Measurements from ENCODE around the gene GNG10.
"Not testable (repeated sequence)": the region's sequence is repeated elsewhere in the genome, so short reads cannot be mapped to it uniquely, and the experiment has no call there.

GNG10 gene

DNA sequence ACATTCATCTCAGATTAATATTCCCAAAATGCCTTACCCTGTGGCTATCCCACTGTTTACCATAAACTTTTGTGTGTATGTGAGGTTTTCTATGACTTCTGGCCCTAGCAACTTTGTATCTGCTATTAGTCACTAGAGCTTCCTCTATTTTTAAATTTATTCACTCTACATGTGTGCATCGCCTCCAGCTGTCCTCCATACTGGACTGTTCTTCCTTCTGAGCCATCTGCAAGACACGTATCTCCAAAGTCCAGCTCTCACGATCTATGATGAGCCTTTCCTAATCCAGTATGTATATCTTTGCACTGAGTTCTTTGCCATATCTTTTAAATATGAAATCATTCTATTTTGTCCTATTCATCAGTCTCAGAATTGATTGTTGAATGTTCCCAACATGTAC is 1.7 kb upstream of the GNG10 start:
- H3K4me3 ChIP-seq (ENCODE audit: low read depth, low read length): no peak overlapping the region
- DNase-seq (ENCODE audit: low read depth, low spot score): no peak
- TF ChIP-seq CTCF (IDR thresholded peaks at IDR 0.05; ENCODE audit: insufficient read depth, low read length, missing control alignments): no peak
- POLR2A ChIA-PET: no interaction called here
- CTCF ChIA-PET: interaction anchor here (1.1 kb wide), 1 partner anchor 14 kb away, joined by 3 read pairs; no protein-coding TSS in a partner anchor

GRCh38 chr9:111661802-111662521 is 557 bp downstream of the GNG10 start:
- ChIA-PET CTCF (interaction anchor here (0.6 to 1.6 kb wide), 3 partner anchors 10 to 31 kb away, joined by 3 read pairs; no protein-coding TSS in a partner anchor), POLR2A (interaction anchor here (1.0 to 2.2 kb wide), 3 partner anchors 12 to 30 kb away, joined by 3 to 13 read pairs (median 3); partner anchors contain the start of gene DNAJC25)
- DNase-seq (ENCODE audit: low read depth, low spot score): no peak
- H3K4me3 ChIP-seq (ENCODE audit: low read depth, low read length): peak overlapping the region; percentile 83
- TF ChIP-seq CTCF (IDR thresholded peaks at IDR 0.05; ENCODE audit: insufficient read depth, low read length, missing control alignments): no peak

DNA sequence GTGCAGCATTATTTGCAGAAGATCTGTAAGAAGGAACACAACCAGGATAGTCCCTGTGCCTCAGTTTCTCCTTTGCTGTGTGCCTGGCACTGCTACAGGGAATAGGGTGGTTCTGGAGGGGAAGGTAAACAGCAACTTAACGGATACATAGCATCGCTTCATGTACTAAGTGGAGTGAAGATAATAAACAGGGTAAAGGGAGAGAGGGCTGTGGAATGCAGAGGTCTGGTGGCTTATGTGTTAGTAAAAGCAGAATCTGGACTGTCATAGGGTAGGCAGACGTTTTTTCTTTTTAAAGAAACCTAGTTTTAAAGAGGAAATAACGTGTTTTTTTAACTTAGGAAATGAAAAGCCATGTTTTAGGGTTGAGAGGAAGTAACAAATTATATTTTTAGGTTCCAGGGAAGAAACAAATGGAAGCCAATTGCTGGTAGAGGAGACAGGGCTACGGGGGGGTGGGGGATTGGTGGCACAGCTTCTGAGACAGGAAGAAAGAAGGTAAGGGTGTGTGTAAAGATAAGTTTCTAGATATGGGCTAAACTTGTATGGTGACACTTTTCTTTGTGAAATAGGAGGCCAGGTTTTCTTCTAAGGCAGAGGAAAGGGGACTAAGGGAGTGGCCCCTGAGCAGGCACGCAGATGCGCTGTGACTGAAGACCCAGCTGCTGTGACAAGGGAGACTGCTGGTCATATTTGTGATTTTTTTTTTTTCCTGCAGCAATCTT is 1.3 kb downstream of the GNG10 start:
- no peak for DNase-seq (ENCODE audit: low read depth, low spot score)
- no peak for TF ChIP-seq CTCF (IDR thresholded peaks at IDR 0.05; ENCODE audit: insufficient read depth, low read length, missing control alignments)
- CTCF ChIA-PET: interaction anchor here (0.6 to 1.6 kb wide), 2 partner anchors 9 to 12 kb away, joined by 3 read pairs; no protein-coding TSS in a partner anchor
- POLR2A ChIA-PET: interaction anchor here (2.2 kb wide), 1 partner anchor 31 kb away, joined by 13 read pairs; the partner anchor contains the start of gene DNAJC25
- H3K4me3 ChIP-seq (ENCODE audit: low read depth, low read length): peak overlapping the region; percentile 83

DNA sequence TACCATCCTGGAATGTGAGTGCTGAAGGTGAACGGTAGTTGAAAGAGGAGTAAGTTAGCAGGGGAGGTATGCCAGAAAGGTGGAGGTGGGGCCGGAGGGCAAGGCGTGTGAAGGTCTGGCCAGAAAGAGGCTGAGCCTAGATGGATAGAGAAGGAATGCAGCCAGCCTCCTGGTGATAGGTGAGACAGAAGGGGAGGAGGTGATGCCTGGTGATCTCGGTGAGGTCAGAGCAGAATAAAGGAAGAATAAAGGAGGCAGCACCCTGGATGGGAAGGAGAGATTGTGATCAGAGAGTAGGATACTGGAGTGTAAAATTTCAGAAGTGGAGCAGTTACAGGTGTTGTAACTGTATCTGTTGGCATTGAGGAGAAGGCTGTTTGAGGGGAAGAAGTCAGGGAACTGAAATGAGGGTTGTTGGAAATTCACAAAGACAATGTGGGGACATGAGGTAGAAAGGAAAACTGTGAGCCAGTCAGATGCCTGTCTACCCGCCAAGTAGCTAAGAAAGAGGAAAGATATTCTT is 2.0 kb downstream of the GNG10 start:
- no peak for TF ChIP-seq CTCF (IDR thresholded peaks at IDR 0.05; ENCODE audit: insufficient read depth, low read length, missing control alignments)
- ChIA-PET POLR2A (no interaction called here), CTCF (interaction anchor here (1.0 to 1.6 kb wide), 2 partner anchors 8 to 28 kb away, joined by 3 read pairs; no protein-coding TSS in a partner anchor)
- no peak for DNase-seq (ENCODE audit: low read depth, low spot score)
- H3K4me3 ChIP-seq (ENCODE audit: low read depth, low read length): no peak overlapping the region

- no peak for DNase-seq (ENCODE audit: low read depth, low spot score)
- ChIA-PET CTCF (no interaction called here), POLR2A (interaction anchor here (1.0 kb wide), 1 partner anchor 20 kb away, joined by 3 read pairs; no protein-coding TSS in a partner anchor)
- H3K4me3 ChIP-seq (ENCODE audit: low read depth, low read length): no peak overlapping the region
- TF ChIP-seq CTCF (IDR thresholded peaks at IDR 0.05; ENCODE audit: insufficient read depth, low read length, missing control alignments): no peak
Measured at GRCh38 chr9:111668026-111668573, 6.7 kb downstream of the GNG10 start.

DNA sequence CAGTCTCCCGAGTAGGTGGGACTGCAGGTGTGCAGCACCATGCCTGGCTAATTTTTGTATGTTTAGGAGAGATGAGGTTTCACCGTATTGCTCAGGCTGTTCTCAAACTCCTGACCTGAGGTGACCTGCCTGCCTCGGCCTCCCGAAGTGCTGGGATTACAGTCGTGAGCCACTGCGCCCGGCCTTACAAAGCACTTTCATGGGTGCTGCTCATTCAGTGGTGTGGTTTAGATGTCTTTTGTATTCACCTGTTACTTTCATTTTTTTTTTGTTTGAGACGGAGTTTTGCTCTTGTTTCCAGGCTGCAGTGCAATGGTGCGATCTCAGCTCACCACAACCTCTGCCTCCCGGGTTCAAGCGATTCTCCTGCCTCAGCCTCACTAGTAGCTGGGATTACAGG is 7.2 kb downstream of the GNG10 start:
- CTCF ChIA-PET; POLR2A ChIA-PET; H3K4me3 ChIP-seq (ENCODE audit: low read depth, low read length); DNase-seq (ENCODE audit: low read depth, low spot score): not testable (repeated sequence)
